Ishikawa (cell line): ENCODE measurements around the gene TNFRSF18.

ENCODE experiments used
- CEBPB ChIP-seq: IDR thresholded peaks from 2 replicates; pipeline ENCODE4 v1.6.1; 2012
- CREB1 ChIP-seq: IDR thresholded peaks from 2 replicates; pipeline ENCODE4 v1.6.1; 2012; ENCODE audit warnings: low read depth
- EGR1 ChIP-seq: IDR thresholded peaks from 2 replicates; pipeline ENCODE4 v1.6.1; 2012
- EP300 ChIP-seq: IDR thresholded peaks from 2 replicates; pipeline ENCODE4 v1.6.1; 2012; ENCODE audit warnings: borderline replicate concordance
- FOXM1 ChIP-seq: IDR thresholded peaks from 2 replicates; pipeline ENCODE4 v1.6.1; 2012; ENCODE audit warnings: low read depth, borderline replicate concordance
- MAX ChIP-seq: IDR thresholded peaks from 2 replicates; pipeline ENCODE4 v1.6.1; 2012
- NFIC ChIP-seq: IDR thresholded peaks from 2 replicates; pipeline ENCODE4 v1.6.1; 2012
- RAD21 ChIP-seq: IDR thresholded peaks from 2 replicates; pipeline ENCODE4 v1.6.1; 2012; ENCODE audit warnings: low read depth
- TAF1 ChIP-seq: IDR thresholded peaks from 2 replicates; pipeline ENCODE4 v1.6.1; 2012; ENCODE audit warnings: low read depth, mild to moderate bottlenecking
- TCF12 ChIP-seq: IDR thresholded peaks from 2 replicates; pipeline ENCODE4 v1.6.1; 2012; ENCODE audit warnings: low read depth
- TEAD4 ChIP-seq: IDR thresholded peaks from 2 replicates; pipeline ENCODE4 v1.6.1; 2012
- YY1 ChIP-seq: IDR thresholded peaks from 2 replicates; pipeline ENCODE4 v1.6.1; 2012; ENCODE audit warnings: low read depth
- ZBTB7A ChIP-seq: IDR thresholded peaks from 2 replicates; pipeline ENCODE4 v1.6.1; 2012; ENCODE audit warnings: low read depth
- TF ChIP-seq, protein P1 (sequence below): IDR thresholded peaks from 2 replicates; pipeline ENCODE4 v1.6.1; 2012
- TF ChIP-seq, protein P2 (sequence below): IDR thresholded peaks from 2 replicates; pipeline ENCODE4 v1.6.1; 2012; ENCODE audit warnings: low read depth, mild to moderate bottlenecking

TNFRSF18 gene

DNA sequence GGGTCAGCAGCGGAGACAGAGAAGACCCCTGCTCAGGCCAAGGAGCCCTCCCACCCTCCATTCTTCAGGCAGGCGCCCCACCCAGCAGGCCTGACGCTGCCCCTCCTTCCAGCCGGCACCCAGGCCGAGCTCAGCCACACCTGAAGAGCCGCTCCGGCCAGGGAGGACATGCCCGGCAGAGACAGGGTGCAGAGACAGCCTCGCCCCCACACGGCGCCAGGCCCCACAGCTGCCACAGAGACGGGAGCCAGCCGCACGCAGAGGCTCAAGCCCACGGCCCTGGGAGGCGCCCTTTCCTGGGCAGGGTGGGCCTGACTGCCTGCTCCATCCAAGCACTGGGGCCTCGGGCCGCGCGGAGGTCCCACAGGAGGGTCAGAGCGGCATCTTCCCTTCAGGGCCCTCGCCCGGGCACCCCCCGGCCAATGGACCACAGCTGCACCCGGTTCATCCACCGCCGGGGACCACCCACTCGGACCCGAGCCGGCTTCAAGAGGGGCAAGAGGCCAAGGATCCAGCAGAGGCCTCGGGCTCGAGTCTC lies 27.5 kb downstream of the TNFRSF18 start:
- TF ChIP-seq CREB1: no peak
- TF ChIP-seq TAF1: no peak
- no peak for TF ChIP-seq EP300
- no peak for TF ChIP-seq YY1
- TF ChIP-seq EGR1: no peak
- TF ChIP-seq, protein P1, sequence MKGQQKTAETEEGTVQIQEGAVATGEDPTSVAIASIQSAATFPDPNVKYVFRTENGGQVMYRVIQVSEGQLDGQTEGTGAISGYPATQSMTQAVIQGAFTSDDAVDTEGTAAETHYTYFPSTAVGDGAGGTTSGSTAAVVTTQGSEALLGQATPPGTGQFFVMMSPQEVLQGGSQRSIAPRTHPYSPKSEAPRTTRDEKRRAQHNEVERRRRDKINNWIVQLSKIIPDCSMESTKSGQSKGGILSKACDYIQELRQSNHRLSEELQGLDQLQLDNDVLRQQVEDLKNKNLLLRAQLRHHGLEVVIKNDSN: no peak
- TF ChIP-seq FOXM1: no peak
- TF ChIP-seq NFIC: no peak
- no peak for TF ChIP-seq RAD21
- no peak for TF ChIP-seq MAX
- TF ChIP-seq CEBPB: no peak
- no peak for TF ChIP-seq TCF12

- TF ChIP-seq YY1 (no peak), EP300 (no peak), ZBTB7A (no peak), MAX (no peak), RAD21 (no peak), TAF1 (no peak), CREB1 (no peak), FOXM1 (no peak), TEAD4 (no peak), NFIC (no peak), EGR1 (no peak)
- TF ChIP-seq, protein P2, sequence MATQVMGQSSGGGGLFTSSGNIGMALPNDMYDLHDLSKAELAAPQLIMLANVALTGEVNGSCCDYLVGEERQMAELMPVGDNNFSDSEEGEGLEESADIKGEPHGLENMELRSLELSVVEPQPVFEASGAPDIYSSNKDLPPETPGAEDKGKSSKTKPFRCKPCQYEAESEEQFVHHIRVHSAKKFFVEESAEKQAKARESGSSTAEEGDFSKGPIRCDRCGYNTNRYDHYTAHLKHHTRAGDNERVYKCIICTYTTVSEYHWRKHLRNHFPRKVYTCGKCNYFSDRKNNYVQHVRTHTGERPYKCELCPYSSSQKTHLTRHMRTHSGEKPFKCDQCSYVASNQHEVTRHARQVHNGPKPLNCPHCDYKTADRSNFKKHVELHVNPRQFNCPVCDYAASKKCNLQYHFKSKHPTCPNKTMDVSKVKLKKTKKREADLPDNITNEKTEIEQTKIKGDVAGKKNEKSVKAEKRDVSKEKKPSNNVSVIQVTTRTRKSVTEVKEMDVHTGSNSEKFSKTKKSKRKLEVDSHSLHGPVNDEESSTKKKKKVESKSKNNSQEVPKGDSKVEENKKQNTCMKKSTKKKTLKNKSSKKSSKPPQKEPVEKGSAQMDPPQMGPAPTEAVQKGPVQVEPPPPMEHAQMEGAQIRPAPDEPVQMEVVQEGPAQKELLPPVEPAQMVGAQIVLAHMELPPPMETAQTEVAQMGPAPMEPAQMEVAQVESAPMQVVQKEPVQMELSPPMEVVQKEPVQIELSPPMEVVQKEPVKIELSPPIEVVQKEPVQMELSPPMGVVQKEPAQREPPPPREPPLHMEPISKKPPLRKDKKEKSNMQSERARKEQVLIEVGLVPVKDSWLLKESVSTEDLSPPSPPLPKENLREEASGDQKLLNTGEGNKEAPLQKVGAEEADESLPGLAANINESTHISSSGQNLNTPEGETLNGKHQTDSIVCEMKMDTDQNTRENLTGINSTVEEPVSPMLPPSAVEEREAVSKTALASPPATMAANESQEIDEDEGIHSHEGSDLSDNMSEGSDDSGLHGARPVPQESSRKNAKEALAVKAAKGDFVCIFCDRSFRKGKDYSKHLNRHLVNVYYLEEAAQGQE: no peak
- TF ChIP-seq, protein P1: no peak
These were observed 28.8 kb downstream of the TNFRSF18 start for GRCh38 chr1:1177452-1178206.

DNA sequence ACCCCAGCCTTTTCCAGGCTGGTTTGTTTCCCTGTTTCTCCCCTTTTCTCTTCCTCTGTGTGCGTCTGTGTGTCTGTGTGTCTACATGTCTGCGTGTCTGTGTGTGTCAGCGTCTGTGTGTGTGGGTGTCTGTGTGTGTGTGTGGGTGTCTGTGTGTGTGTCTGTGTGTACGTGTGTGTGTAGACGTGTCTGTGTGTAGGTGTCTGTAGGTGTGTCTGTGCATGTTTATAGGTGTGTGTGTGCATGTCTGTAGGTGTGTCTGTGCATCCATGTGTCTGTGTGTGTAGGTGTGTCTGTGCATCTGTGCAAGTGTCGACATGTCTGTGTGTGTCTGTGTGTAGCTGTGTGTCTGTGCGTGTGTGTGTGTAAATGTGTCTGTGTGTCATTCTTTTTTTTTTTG lies 29.5 kb downstream of the TNFRSF18 start:
- TF ChIP-seq RAD21 (no peak), FOXM1 (no peak), MAX (no peak), EP300 (no peak), TCF12 (no peak), NFIC (no peak), ZBTB7A (no peak), YY1 (no peak), CREB1 (no peak), EGR1 (no peak), TAF1 (no peak), TEAD4 (no peak), CEBPB (no peak)
- TF ChIP-seq, protein P1: no peak
- TF ChIP-seq, protein P2: no peak

GRCh38 chr1:1176063-1176761 lies 30.2 kb downstream of the TNFRSF18 start:
- TF ChIP-seq EP300 (peak; percentile 21; the same call in 1 of the 2 replicates), TEAD4 (peak; percentile 93), TCF12 (peak; percentile 90), EGR1 (peak; percentile 49; the same call in 1 of the 2 replicates), ZBTB7A (0 out of 2 replicates have a peak, but pooled peaks have one; percentile 53)
